PFSK-1 (cell line): Measurements from ENCODE around the gene MAGED2.

Source experiments
- POLR2AphosphoS5 ChIP-seq: IDR thresholded peaks from 2 replicates; pipeline ENCODE4 v1.6.1; 2012; ENCODE audit warnings: low read depth, mild to moderate bottlenecking, control low read depth, low read length, moderate library complexity
- REST ChIP-seq, 2 experiments: IDR thresholded peaks; 2 replicates each; pipeline versions ENCODE4 v1.6.1 to v1.8.0; 2011 to 2012; ENCODE audit warnings: low read depth in 2 of 2, low read length in 2 of 2, control low read depth in 1 of 2, inconsistent platforms in 1 of 2, mild to moderate bottlenecking in 1 of 2, moderate library complexity in 1 of 2; ENCODE audit not compliant: insufficient read depth in 1 of 2
- TAF1 ChIP-seq: IDR thresholded peaks from 2 replicates; pipeline ENCODE4 v1.6.1; 2012; ENCODE audit warnings: low read length, control low read depth, borderline replicate concordance; ENCODE audit not compliant: insufficient read depth

- TF ChIP-seq POLR2AphosphoS5: no peak
- no peak for TF ChIP-seq TAF1
- no peak for TF ChIP-seq REST (IDR thresholded peaks at IDR 0.05; ENCODE audit: insufficient read depth in 1 of 2, low read depth in 2 of 2, low read length in 2 of 2)
Observed at GRCh38 chrX:54794028-54794427, 13.5 kb upstream of the MAGED2 start.
